ENCODE data around the gene ANKS1B. TPM values are rescaled to one million over a fixed set of nuclear protein-coding genes. Genes with fewer than 3 reads are reported as not detected.

ANKS1B gene
- total RNA-seq, 1 experiment from 2014 or later = 0.54 TPM

DNA sequence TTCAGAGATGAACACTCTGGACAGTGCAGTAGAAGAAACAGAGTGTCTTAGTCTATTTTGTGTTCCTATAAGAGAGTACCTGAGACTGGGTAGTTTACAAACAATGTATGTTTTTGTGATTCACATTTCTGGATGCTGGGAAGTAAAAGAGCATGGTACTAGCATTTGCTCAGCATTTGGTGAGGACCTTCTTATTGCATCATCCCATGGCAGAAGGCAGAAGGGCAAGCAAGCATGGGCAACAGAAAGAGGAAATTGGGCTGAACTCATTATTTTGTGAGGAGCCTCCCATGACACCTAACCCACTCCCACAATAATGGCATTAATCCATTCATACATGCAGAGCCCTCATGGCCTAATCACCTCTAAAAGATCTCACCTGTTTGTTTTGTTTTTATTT, 8.0 kb downstream of the ANKS1B start:
- CTCF ChIA-PET = no interaction called here
- intact Hi-C loops (cut with micrococcal nuclease) = no loop called here

More for the DNA sequence above, 8.0 kb downstream of the ANKS1B start:
- BruUV-seq (replicated peaks) = no TSS peak
- Histone ChIP-seq H3K79me2 (ENCODE audit: insufficient read depth, low read length) (no peaks in the 10 kb centered on the region), H3K27ac (ENCODE audit: low read depth, low read length) (no peak overlapping the region), H2AFZ (ENCODE audit: low read depth, low read length, poor library complexity, severe bottlenecking) (no peak overlapping the region), H3K36me3 (ENCODE audit: control insufficient read depth in 1 of 2, insufficient read depth in 2 of 2, low read length in 2 of 2) (no peaks in the 10 kb centered on the region), H3K9me2 (ENCODE audit: insufficient read depth) (no peaks in the 10 kb centered on the region), H3K9ac (ENCODE audit: low read length) (no peak overlapping the region), H3K27me3 (ENCODE audit: insufficient read depth, low read length) (peaks cover 24% of the 10 kb centered on the region), H3K4me1 (ENCODE audit: control insufficient read depth in 1 of 2, insufficient read depth in 2 of 2, low read length in 2 of 2) (no peaks in the 10 kb centered on the region), H4K20me1 (ENCODE audit: insufficient read depth) (no peaks in the 10 kb centered on the region), H3K4me2 (ENCODE audit: low read length) (no peak overlapping the region), H3K9me3 (ENCODE audit: control insufficient read depth in 1 of 2, insufficient read depth in 1 of 2, low read depth in 1 of 2, low read length in 2 of 2) (no peaks in the 10 kb centered on the region), H3K4me3 (replicated peaks in 1 of 2; ENCODE audit: low read depth in 1 of 2, low read length in 2 of 2) (no peak overlapping the region)
- TF ChIP-seq SIN3A (IDR thresholded peaks at IDR 0.05; ENCODE audit: low read depth) (no peak), CBX3 (IDR thresholded peaks at IDR 0.05; ENCODE audit: low read depth) (no peak), CTCF (IDR thresholded peaks at IDR 0.05 in 2 of 3, conservative IDR thresholded peaks at IDR 0.05 in 1 of 3; ENCODE audit: borderline replicate concordance in 1 of 3, insufficient read depth in 1 of 3, low read depth in 2 of 3, low read length in 2 of 3) (no peak), CEBPB (IDR thresholded peaks at IDR 0.05; ENCODE audit: low read depth) (no peak), EZH2 (IDR thresholded peaks at IDR 0.05) (no peak), JUND (IDR thresholded peaks at IDR 0.05) (no peak), SP1 (IDR thresholded peaks at IDR 0.05; ENCODE audit: low read depth) (no peak), EZH2phosphoT487 (IDR thresholded peaks at IDR 0.05; ENCODE audit: borderline replicate concordance) (no peak), ZNF274 (IDR thresholded peaks at IDR 0.05; ENCODE audit: low read depth, low read length) (no peak), SRF (IDR thresholded peaks at IDR 0.05; ENCODE audit: low read depth) (no peak), FOSL1 (IDR thresholded peaks at IDR 0.05; ENCODE audit: low read depth) (no peak), POLR2AphosphoS5 (IDR thresholded peaks at IDR 0.05; ENCODE audit: low read depth, low read length) (no peak), YY1 (IDR thresholded peaks at IDR 0.05; ENCODE audit: extremely low read depth, insufficient replicate concordance, low read depth, low read length) (no peak), ELF1 (IDR thresholded peaks at IDR 0.05; ENCODE audit: borderline replicate concordance, low read depth) (no peak), EGR1 (IDR thresholded peaks at IDR 0.05; ENCODE audit: low read depth) (no peak), RAD21 (IDR thresholded peaks at IDR 0.05; ENCODE audit: low read depth) (no peak), ATF3 (IDR thresholded peaks at IDR 0.05) (no peak), ZBTB33 (IDR thresholded peaks at IDR 0.05; ENCODE audit: extremely low read depth, insufficient replicate concordance, low read length) (no peak), POLR2A (IDR thresholded peaks at IDR 0.05; ENCODE audit: borderline replicate concordance, extremely low read depth, insufficient read depth, insufficient read length) (no peak), ZFX (IDR thresholded peaks at IDR 0.05) (no peak)
- ATAC-seq (no peak), DNase-seq (ENCODE audit: low read depth, low spot score) (no peak)
- RAD21 ChIA-PET (ENCODE audit: low non-redundant PET in 1 of 2, low total read pairs in 2 of 2, uncharacterized antibody in 2 of 2, unreplicated experiment in 2 of 2) = no interaction called here
- POLR2A ChIA-PET = no interaction called here

Data from HCT116 (cell line).